GM23338 (cell line): ENCODE measurements around the gene GPC6. TPM values are rescaled to one million over a fixed set of nuclear protein-coding genes. Genes with fewer than 3 reads are reported as not detected.

ENCODE experiments used
- ATAC-seq: fragments of 200-7000 bp; cut with Tn5 transposase; 3 replicates; pipeline ENCODE4 v1.9.1; 2020
- DNase-seq: peaks from one replicate; pipeline ENCODE4 v3.0.0-alpha.2; 2015; ENCODE audit warnings: low spot score
- H2AFZ ChIP-seq: fragments of 200-600 bp; sonication (generic); 2 replicates; pipeline ENCODE4 v1.8.0; 2016; ENCODE audit warnings: antibody characterized with exemption, mild to moderate bottlenecking, moderate library complexity
- H3F3A ChIP-seq: fragments of 200-600 bp; sonication (generic); replicated peaks from 2 replicates; pipeline ENCODE4 v1.8.0; 2017; ENCODE audit warnings: antibody characterized with exemption, mixed run types, low read depth
- H3K27ac ChIP-seq: fragments of 200-600 bp; sonication (generic); 2 replicates; pipeline ENCODE4 v1.6.1; 2016; ENCODE audit warnings: low read depth
- H3K27me3 ChIP-seq: fragments of 200-600 bp; sonication (generic); 2 replicates; pipeline ENCODE4 v1.8.0; 2016; ENCODE audit warnings: mild to moderate bottlenecking, mixed run types, moderate library complexity; ENCODE audit not compliant: insufficient read depth
- H3K36me3 ChIP-seq: fragments of 200-600 bp; sonication (generic); 2 replicates; pipeline ENCODE4 v1.8.0; 2016; ENCODE audit warnings: mild to moderate bottlenecking; ENCODE audit not compliant: insufficient read depth
- H3K4me1 ChIP-seq: fragments of 200-600 bp; sonication (generic); 2 replicates; pipeline ENCODE4 v1.8.0; 2016; ENCODE audit warnings: mild to moderate bottlenecking, moderate library complexity; ENCODE audit not compliant: insufficient read depth
- H3K4me2 ChIP-seq: fragments of 200-600 bp; sonication (generic); 2 replicates; pipeline ENCODE4 v1.7.1; 2017; ENCODE audit warnings: mixed run types
- H3K4me3 ChIP-seq: fragments of 200-600 bp; sonication (generic); 2 replicates; pipeline ENCODE4 v1.6.1; 2016; ENCODE audit warnings: mixed run types
- H3K79me2 ChIP-seq: fragments of 200-600 bp; sonication (generic); replicated peaks from 2 replicates; pipeline ENCODE4 v1.8.0; 2017; ENCODE audit warnings: mild to moderate bottlenecking; ENCODE audit not compliant: insufficient read depth
- H3K9me2 ChIP-seq: fragments of 200-600 bp; sonication (generic); 2 replicates; pipeline ENCODE4 v1.8.0; 2017; ENCODE audit not compliant: insufficient read depth
- H4K20me1 ChIP-seq: fragments of 200-600 bp; sonication (generic); replicated peaks from 2 replicates; pipeline ENCODE4 v1.8.0; 2017; ENCODE audit warnings: mild to moderate bottlenecking; ENCODE audit not compliant: insufficient read depth
- H3K27ac Mint-ChIP-seq: 2 replicates; pipeline ENCODE4 v1.8.0; 2020; ENCODE audit warnings: inconsistent platforms, mild to moderate bottlenecking, moderate library complexity, mixed read lengths
- H3K27me3 Mint-ChIP-seq: 3 replicates; pipeline ENCODE4 v1.8.0; 2022; ENCODE audit warnings: low read depth, mild to moderate bottlenecking, moderate library complexity, mixed read lengths, inconsistent platforms; ENCODE audit not compliant: insufficient read depth, poor library complexity
- H3K36me3 Mint-ChIP-seq: 3 replicates; pipeline ENCODE4 v1.8.0; 2021; ENCODE audit warnings: low read depth, mild to moderate bottlenecking, inconsistent platforms, moderate library complexity, mixed read lengths
- H3K4me1 Mint-ChIP-seq: 3 replicates; pipeline ENCODE4 v1.8.0; 2020; ENCODE audit warnings: mild to moderate bottlenecking, inconsistent platforms, mixed read lengths
- H3K4me3 Mint-ChIP-seq: 3 replicates; pipeline ENCODE4 v1.8.0; 2021; ENCODE audit warnings: moderate library complexity, mild to moderate bottlenecking, inconsistent platforms, mixed read lengths
- H3K9me3 Mint-ChIP-seq: 3 replicates; pipeline ENCODE4 v1.8.0; 2020; ENCODE audit warnings: moderate library complexity, mild to moderate bottlenecking, inconsistent platforms, mixed read lengths
- CREB1 ChIP-seq: fragments of 250-450 bp; sonication (Bioruptor Pico); IDR thresholded peaks from 2 replicates; pipeline ENCODE4 v1.5.0; 2020; ENCODE audit warnings: low read depth, mild to moderate bottlenecking, moderate library complexity
- EZH2 ChIP-seq: fragments of 200-600 bp; sonication (generic); IDR thresholded peaks from one replicate; pipeline ENCODE4 v1.8.0; 2017; ENCODE audit warnings: antibody characterized with exemption, mild to moderate bottlenecking, low read depth; ENCODE audit not compliant: unreplicated experiment
- EZH2phosphoT487 ChIP-seq: fragments of 200-600 bp; sonication (generic); IDR thresholded peaks from one replicate; pipeline ENCODE4 v1.8.1; 2018; ENCODE audit warnings: antibody characterized with exemption; ENCODE audit not compliant: unreplicated experiment
- JUNB ChIP-seq: IDR thresholded peaks from one replicate; pipeline ENCODE4 v1.6.1; 2016; ENCODE audit warnings: antibody characterized with exemption; ENCODE audit not compliant: unreplicated experiment
- ZNF114 ChIP-seq: fragments of 250-450 bp; sonication (Bioruptor Pico); IDR thresholded peaks from 2 replicates; pipeline ENCODE4 v1.5.0; 2020; ENCODE audit warnings: mild to moderate bottlenecking, moderate library complexity
- polyA plus RNA-seq: library from polyadenylated mRNA; unstranded; fragments of >200 nt; fragmentation: Nextera tagmentation; extraction: Ambion mirVana; gene quantifications from 2 replicates; pipeline ENCODE4 v1.2.1, GENCODE V29; 2016
- total RNA-seq: library from RNA; depleted of rRNA; stranded (reverse); fragments of >200 nt; shearing (Covaris generic); gene quantifications from 2 replicates; pipeline ENCODE4 v1.2.3, GENCODE V29; 2014
- TF ChIP-seq, protein P1 (sequence below): fragments of 250-450 bp; sonication (Bioruptor Pico); IDR thresholded peaks from 2 replicates; pipeline ENCODE4 v1.5.0; 2020; ENCODE audit warnings: mild to moderate bottlenecking, moderate library complexity
- TF ChIP-seq, protein P2 (sequence below): IDR thresholded peaks from 2 replicates; pipeline ENCODE4 v1.6.1; 2016; ENCODE audit warnings: antibody characterized with exemption

The GPC6 gene
- total and polyA plus RNA-seq, 2 experiments from 2014 or later = 6.4 to 28.6 TPM

DNA sequence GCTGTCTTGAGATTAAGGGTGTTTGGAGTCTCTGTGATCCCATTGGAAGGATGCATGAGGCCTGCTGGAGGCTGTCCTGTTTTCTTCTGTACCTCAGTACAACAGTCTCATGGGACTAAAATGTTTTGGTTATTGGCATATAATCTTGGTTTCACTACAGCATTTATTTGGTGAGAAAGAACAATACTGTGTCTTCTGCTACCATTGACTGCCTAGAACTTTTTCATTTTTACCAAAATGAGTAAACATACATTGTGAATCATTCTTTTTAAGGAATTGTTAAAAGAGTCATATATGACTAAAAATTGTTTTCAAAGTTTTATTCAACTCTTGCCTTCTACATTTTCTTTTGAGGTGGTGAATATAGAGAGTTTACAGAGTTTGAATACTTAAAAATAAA lies 459.8 kb downstream of the GPC6 start:
- Histone ChIP-seq H3K4me1 (peaks cover 5% of the 10 kb centered on the region; the same call in 1 of the 2 replicates), H4K20me1 (no peaks in the 10 kb centered on the region), H3K27ac (no peak overlapping the region), H3F3A (no peaks in the 10 kb centered on the region), H3K27me3 (no peaks in the 10 kb centered on the region), H3K4me2 (no peak overlapping the region), H3K36me3 (no peaks in the 10 kb centered on the region), H3K9me2 (no peaks in the 10 kb centered on the region), H2AFZ (no peak overlapping the region), H3K79me2 (no peaks in the 10 kb centered on the region), H3K4me3 (no peak overlapping the region)
- H3K27me3 Mint-ChIP-seq = no peaks in the 10 kb centered on the region
- no peak for TF ChIP-seq EZH2phosphoT487
- TF ChIP-seq JUNB = no peak
- TF ChIP-seq, protein P1, sequence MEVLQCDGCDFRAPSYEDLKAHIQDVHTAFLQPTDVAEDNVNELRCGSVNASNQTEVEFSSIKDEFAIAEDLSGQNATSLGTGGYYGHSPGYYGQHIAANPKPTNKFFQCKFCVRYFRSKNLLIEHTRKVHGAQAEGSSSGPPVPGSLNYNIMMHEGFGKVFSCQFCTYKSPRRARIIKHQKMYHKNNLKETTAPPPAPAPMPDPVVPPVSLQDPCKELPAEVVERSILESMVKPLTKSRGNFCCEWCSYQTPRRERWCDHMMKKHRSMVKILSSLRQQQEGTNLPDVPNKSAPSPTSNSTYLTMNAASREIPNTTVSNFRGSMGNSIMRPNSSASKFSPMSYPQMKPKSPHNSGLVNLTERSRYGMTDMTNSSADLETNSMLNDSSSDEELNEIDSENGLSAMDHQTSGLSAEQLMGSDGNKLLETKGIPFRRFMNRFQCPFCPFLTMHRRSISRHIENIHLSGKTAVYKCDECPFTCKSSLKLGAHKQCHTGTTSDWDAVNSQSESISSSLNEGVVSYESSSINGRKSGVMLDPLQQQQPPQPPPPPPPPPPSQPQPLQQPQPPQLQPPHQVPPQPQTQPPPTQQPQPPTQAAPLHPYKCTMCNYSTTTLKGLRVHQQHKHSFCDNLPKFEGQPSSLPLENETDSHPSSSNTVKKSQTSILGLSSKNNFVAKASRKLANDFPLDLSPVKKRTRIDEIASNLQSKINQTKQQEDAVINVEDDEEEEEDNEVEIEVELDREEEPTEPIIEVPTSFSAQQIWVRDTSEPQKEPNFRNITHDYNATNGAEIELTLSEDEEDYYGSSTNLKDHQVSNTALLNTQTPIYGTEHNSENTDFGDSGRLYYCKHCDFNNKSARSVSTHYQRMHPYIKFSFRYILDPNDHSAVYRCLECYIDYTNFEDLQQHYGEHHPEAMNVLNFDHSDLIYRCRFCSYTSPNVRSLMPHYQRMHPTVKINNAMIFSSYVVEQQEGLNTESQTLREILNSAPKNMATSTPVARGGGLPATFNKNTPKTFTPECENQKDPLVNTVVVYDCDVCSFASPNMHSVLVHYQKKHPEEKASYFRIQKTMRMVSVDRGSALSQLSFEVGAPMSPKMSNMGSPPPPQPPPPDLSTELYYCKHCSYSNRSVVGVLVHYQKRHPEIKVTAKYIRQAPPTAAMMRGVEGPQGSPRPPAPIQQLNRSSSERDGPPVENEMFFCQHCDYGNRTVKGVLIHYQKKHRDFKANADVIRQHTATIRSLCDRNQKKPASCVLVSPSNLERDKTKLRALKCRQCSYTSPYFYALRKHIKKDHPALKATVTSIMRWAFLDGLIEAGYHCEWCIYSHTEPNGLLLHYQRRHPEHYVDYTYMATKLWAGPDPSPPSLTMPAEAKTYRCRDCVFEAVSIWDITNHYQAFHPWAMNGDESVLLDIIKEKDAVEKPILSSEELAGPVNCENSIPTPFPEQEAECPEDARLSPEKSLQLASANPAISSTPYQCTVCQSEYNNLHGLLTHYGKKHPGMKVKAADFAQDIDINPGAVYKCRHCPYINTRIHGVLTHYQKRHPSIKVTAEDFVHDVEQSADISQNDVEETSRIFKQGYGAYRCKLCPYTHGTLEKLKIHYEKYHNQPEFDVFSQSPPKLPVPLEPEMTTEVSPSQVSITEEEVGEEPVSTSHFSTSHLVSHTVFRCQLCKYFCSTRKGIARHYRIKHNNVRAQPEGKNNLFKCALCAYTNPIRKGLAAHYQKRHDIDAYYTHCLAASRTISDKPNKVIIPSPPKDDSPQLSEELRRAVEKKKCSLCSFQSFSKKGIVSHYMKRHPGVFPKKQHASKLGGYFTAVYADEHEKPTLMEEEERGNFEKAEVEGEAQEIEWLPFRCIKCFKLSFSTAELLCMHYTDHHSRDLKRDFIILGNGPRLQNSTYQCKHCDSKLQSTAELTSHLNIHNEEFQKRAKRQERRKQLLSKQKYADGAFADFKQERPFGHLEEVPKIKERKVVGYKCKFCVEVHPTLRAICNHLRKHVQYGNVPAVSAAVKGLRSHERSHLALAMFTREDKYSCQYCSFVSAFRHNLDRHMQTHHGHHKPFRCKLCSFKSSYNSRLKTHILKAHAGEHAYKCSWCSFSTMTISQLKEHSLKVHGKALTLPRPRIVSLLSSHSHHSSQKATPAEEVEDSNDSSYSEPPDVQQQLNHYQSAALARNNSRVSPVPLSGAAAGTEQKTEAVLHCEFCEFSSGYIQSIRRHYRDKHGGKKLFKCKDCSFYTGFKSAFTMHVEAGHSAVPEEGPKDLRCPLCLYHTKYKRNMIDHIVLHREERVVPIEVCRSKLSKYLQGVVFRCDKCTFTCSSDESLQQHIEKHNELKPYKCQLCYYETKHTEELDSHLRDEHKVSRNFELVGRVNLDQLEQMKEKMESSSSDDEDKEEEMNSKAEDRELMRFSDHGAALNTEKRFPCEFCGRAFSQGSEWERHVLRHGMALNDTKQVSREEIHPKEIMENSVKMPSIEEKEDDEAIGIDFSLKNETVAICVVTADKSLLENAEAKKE (CRISPR knock-in tag) = no peak
- TF ChIP-seq, protein P2, sequence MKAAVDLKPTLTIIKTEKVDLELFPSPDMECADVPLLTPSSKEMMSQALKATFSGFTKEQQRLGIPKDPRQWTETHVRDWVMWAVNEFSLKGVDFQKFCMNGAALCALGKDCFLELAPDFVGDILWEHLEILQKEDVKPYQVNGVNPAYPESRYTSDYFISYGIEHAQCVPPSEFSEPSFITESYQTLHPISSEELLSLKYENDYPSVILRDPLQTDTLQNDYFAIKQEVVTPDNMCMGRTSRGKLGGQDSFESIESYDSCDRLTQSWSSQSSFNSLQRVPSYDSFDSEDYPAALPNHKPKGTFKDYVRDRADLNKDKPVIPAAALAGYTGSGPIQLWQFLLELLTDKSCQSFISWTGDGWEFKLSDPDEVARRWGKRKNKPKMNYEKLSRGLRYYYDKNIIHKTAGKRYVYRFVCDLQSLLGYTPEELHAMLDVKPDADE = no peak
- no peak for TF ChIP-seq EZH2
- TF ChIP-seq ZNF114 (CRISPR knock-in tag) = no peak
- TF ChIP-seq CREB1 (CRISPR knock-in tag) = no peak
- no peak for DNase-seq
- no peak overlapping the region for H3K4me3 Mint-ChIP-seq
- ATAC-seq = no peak
- H3K36me3 Mint-ChIP-seq = no peaks in the 10 kb centered on the region
- H3K9me3 Mint-ChIP-seq = no peaks in the 10 kb centered on the region
- no peak overlapping the region for H3K27ac Mint-ChIP-seq
- H3K4me1 Mint-ChIP-seq = no peaks in the 10 kb centered on the region; the same call in 2 of the 3 replicates
